Tibial artery (tissue), 4 donors: Measurements from ENCODE around the gene OSBPL9.

ENCODE experiments used
- DNase-seq, 2 donors: peaks; one replicate each; pipeline ENCODE4 v3.0.0-alpha.2; 2019
- H3K27ac ChIP-seq, 2 donors: fragments of 200-600 bp; sonication (generic) in 1 of 2; 1 replicate in 1 of 2; 2 replicates in 1 of 2; pipeline ENCODE4 v1.5.1; 2018 to 2019; ENCODE audit warnings: mild to moderate bottlenecking in 1 of 2
- H3K27me3 ChIP-seq, 2 donors: fragments of 200-600 bp; sonication (generic) in 1 of 2; one replicate each; pipeline versions ENCODE4 v1.5.1 to v1.6.0; 2016 to 2019
- H3K36me3 ChIP-seq, 3 donors: fragments of 200-600 bp; sonication (generic) in 2 of 3; one replicate each; pipeline ENCODE4 v1.5.1; 2016 to 2019; ENCODE audit warnings: mild to moderate bottlenecking in 2 of 3
- H3K4me1 ChIP-seq, 4 donors: fragments of 200-600 bp; sonication (generic) in 2 of 4; 1 replicate in 3 of 4; 2 replicates in 1 of 4; pipeline ENCODE4 v1.5.1; 2016 to 2019
- H3K4me3 ChIP-seq, 2 donors: fragments of 200-600 bp; sonication (generic) in 1 of 2; 1 replicate in 1 of 2; 2 replicates in 1 of 2; pipeline ENCODE4 v1.5.1; 2018 to 2019; ENCODE audit warnings: mild to moderate bottlenecking in 2 of 2
- H3K9me3 ChIP-seq, 3 donors: fragments of 200-600 bp; sonication (generic) in 1 of 3; one replicate each; pipeline ENCODE4 v1.5.1; 2016 to 2019
- CTCF ChIP-seq, 2 experiments: fragments of 200-600 bp in 1 of 2; fragments of 450-650 bp in 1 of 2; IDR thresholded peaks; one replicate each; pipeline ENCODE4 v1.5.1; 2017 to 2019; ENCODE audit warnings: antibody characterized with exemption in 2 of 2, mild to moderate bottlenecking in 1 of 2, moderate library complexity in 1 of 2
- intact Hi-C: fragments of 100-400 bp; cut with DNase I; formaldehyde crosslinking; loops from one replicate; pipeline ENCODE4 v1.15.0; 2023; ENCODE audit warnings: low total_unique reads

Gene OSBPL9

DNA sequence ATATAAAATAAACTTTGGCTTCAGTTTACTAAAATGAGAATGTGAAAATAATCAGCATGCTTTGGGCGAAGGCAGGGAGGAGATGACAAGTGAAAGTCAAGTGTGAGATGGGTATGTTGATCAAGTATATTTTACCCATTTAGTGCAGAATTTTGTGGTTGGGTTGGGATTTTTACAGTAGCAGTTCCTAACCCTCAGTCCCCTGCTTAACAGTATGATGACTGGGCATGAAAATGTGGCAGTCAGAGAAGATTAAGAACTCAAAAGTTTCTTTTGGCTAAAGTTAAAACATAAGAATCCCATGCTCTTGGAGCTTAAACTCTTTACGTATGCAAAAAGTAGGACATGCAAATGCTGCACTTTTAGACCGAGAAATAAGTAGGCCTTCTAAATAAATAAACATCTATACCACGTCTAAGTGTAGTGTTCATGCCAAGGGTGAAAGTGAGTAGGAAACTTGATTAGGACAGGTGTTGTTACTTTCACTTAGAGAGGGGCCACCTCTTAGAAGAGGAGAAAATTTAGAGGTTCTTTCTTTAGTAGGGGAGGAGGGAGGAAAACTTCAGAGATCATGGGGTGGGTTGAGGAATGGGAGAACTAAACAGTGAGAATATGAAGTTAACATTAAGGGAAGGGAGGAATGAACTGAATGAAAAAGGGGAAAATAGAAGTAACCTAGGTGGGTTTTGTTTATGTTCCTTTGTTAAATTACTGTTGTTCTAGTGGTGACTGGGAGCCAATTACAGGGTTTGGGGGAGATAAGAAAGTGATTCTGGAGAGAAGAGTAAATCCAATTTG, 127.8 kb downstream of the OSBPL9 start:
- Histone ChIP-seq H3K4me3 (no peak overlapping the region), H3K27ac (peak overlapping the region in 1 of 2 donors; percentile 37), H3K9me3 (no peaks in the 10 kb centered on the region), H3K27me3 (no peaks in the 10 kb centered on the region), H3K4me1 (peaks cover 0 to 39% (median 8%) of the 10 kb centered on the region in 4 donors), H3K36me3 (peaks cover 0 to 6% (median 5%) of the 10 kb centered on the region in 3 donors)
- intact Hi-C loops, result no loop called here
- no peak for TF ChIP-seq CTCF (IDR thresholded peaks at IDR 0.05)
- no peak for DNase-seq

DNA sequence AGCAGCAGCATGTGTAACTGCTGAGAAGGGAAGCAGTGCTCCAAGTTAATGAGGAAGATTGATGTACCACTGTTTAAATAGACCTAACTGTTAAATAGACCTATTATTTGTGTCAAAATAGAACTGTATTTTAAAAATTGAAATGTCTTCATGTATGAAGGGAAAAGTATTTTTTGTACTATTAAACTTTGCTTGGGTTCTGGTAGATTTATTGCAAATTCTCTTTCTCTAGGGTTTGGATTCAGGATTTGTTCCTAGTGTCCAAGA, 128.3 kb downstream of the OSBPL9 start:
- no peak for TF ChIP-seq CTCF (IDR thresholded peaks at IDR 0.05)
- no peak for DNase-seq
- H3K4me1 ChIP-seq, result peaks cover 0 to 34% (median 8%) of the 10 kb centered on the region in 4 donors
- H3K27me3 ChIP-seq, result no peaks in the 10 kb centered on the region
- H3K36me3 ChIP-seq, result peaks cover 0 to 6% (median 5%) of the 10 kb centered on the region in 3 donors
- H3K4me3 ChIP-seq, result no peak overlapping the region
- no peaks in the 10 kb centered on the region for H3K9me3 ChIP-seq
- H3K27ac ChIP-seq, result peak overlapping the region in 1 of 2 donors; percentile 37
- intact Hi-C loops, result no loop called here

DNA sequence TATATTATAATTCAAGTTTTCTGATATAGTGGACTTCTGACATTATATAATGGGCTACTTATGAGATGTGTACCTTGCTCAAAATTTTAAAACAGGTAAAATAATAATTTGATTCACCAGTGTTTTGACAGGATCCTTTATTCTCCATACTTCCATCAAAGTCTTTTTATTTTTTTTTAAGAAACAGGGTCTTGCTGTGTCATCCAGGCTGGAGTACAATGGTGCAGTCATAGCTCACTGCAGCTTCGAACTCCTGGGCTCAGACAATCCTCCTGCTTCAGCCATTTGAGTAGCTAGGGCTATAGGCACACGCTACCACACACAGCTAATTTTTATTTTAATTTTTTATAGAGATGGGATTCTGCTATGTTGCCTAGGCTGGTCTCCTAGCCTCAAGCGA, 132.3 kb downstream of the OSBPL9 start:
- Histone ChIP-seq H3K27ac (no peak overlapping the region), H3K36me3 (peaks cover 12 to 36% (median 21%) of the 10 kb centered on the region in 3 donors), H3K9me3 (no peaks in the 10 kb centered on the region), H3K4me3 (no peak overlapping the region), H3K4me1 (peaks cover 0 to 19% (median 6%) of the 10 kb centered on the region in 4 donors), H3K27me3 (no peaks in the 10 kb centered on the region)
- no peak for DNase-seq
- TF ChIP-seq CTCF (IDR thresholded peaks at IDR 0.05), result no peak
- intact Hi-C loops, result no loop called here

DNA sequence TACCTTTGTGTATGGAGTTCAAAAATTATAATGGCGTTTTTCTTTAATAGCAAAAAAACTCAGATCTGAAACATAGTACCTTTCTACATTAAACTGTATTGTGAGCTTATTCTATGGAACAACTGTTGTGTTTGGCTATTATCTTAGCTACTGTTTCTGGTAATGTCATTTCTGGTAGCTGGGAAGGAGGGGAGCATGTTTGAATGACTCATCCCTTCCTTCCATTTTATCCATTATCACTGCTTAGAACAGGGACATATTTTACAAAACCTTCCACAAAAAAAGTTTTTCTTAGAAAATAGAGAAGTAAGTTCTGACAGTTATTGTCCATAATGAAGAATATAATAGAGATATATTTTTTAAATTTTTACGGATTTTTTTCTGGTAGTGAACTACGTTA, 133.3 kb downstream of the OSBPL9 start:
- H3K9me3 ChIP-seq, result no peaks in the 10 kb centered on the region
- H3K4me1 ChIP-seq, result peaks cover 0 to 8% (median under 1%) of the 10 kb centered on the region in 4 donors
- DNase-seq, result no peak
- H3K4me3 ChIP-seq, result no peak overlapping the region
- intact Hi-C loops, result no loop called here
- no peak overlapping the region for H3K27ac ChIP-seq
- peaks cover 12 to 40% (median 22%) of the 10 kb centered on the region in 3 donors for H3K36me3 ChIP-seq
- TF ChIP-seq CTCF (IDR thresholded peaks at IDR 0.05), result no peak
- no peaks in the 10 kb centered on the region for H3K27me3 ChIP-seq

- no peaks in the 10 kb centered on the region for H3K27me3 ChIP-seq
- TF ChIP-seq CTCF (IDR thresholded peaks at IDR 0.05), result no peak
- peaks cover 12 to 45% (median 27%) of the 10 kb centered on the region in 3 donors for H3K36me3 ChIP-seq
- DNase-seq, result no peak
- H3K4me1 ChIP-seq, result peaks cover 0 to 4% (median 0%) of the 10 kb centered on the region in 4 donors
- intact Hi-C loops, result no loop called here
- H3K27ac ChIP-seq, result no peak overlapping the region
- no peaks in the 10 kb centered on the region for H3K9me3 ChIP-seq
- H3K4me3 ChIP-seq, result no peak overlapping the region
These were observed 133.8 kb downstream of the OSBPL9 start for GRCh38 chr1:51750729-51751128.
